Fibroblast of skin of right quadriceps (primary cell): ENCODE data around the gene HRH3.

Experiments
- DNase-seq: peaks from one replicate; pipeline ENCODE4 v3.0.0-alpha.2; 2013

HRH3 gene

GRCh38 chr20:62243906-62244515 is 23.9 kb upstream of the HRH3 start:
- DNase-seq, result no peak

- DNase-seq, result no peak
Observed at GRCh38 chr20:62243106-62243505, 23.0 kb upstream of the HRH3 start.

GRCh38 chr20:62242176-62242575 is 22.1 kb upstream of the HRH3 start:
- DNase-seq, result no peak

- DNase-seq, result no peak
Observed at GRCh38 chr20:62241506-62241905, 21.4 kb upstream of the HRH3 start.

- no peak for DNase-seq
Observed at GRCh38 chr20:62240020-62240685, 20.1 kb upstream of the HRH3 start.

- DNase-seq, result no peak
Observed at GRCh38 chr20:62239278-62239879, 19.3 kb upstream of the HRH3 start.

- no peak for DNase-seq
Observed at GRCh38 chr20:62238569-62239277, 18.6 kb upstream of the HRH3 start.

GRCh38 chr20:62237801-62238568 is 17.9 kb upstream of the HRH3 start, which contains the start of gene OSBPL2:
TSS of gene OSBPL2 (plus strand) at chr20:62238521. CDS start at chr20:62256185, 17,664 bp downstream.
- peak; percentile 97 for DNase-seq

GRCh38 chr20:62237514-62237800 is 17.4 kb upstream of the HRH3 start:
- DNase-seq, result no peak

- DNase-seq, result no peak
Observed at GRCh38 chr20:62236766-62237513, 16.9 kb upstream of the HRH3 start.

- DNase-seq, result no peak
Observed at GRCh38 chr20:62236200-62236599, 16.1 kb upstream of the HRH3 start.

- DNase-seq, result no peak
Observed at GRCh38 chr20:62235777-62236157, 15.7 kb upstream of the HRH3 start.

- no peak for DNase-seq
Observed at GRCh38 chr20:62235001-62235776, 15.1 kb upstream of the HRH3 start.

- no peak for DNase-seq
Observed at GRCh38 chr20:62234339-62234738, 14.3 kb upstream of the HRH3 start.

GRCh38 chr20:62233684-62234083 is 13.6 kb upstream of the HRH3 start:
- DNase-seq, result no peak

GRCh38 chr20:62232770-62233645 is 12.9 kb upstream of the HRH3 start:
- DNase-seq, result no peak

- DNase-seq, result no peak
Observed at GRCh38 chr20:62232194-62232593, 12.1 kb upstream of the HRH3 start.

GRCh38 chr20:62231292-62231691 is 11.2 kb upstream of the HRH3 start:
- no peak for DNase-seq

GRCh38 chr20:62230696-62231095 is 10.6 kb upstream of the HRH3 start:
- no peak for DNase-seq

- DNase-seq, result no peak
Observed at GRCh38 chr20:62230276-62230675, 10.2 kb upstream of the HRH3 start.

GRCh38 chr20:62229667-62230066 is 9.6 kb upstream of the HRH3 start:
- no peak for DNase-seq
